COLO668 (cell line): ENCODE data around the gene INPP5D.

ENCODE experiments used
- DNase-seq: peaks from one replicate; lab custom pipeline; 2025; ENCODE audit not compliant: unreplicated experiment; lab: John Stamatoyannopoulos, UW

Gene INPP5D

GRCh38 chr2:233233618-233234230 is 173.6 kb downstream of the INPP5D start:
- no peak for DNase-seq

GRCh38 chr2:233234264-233234663 is 174.1 kb downstream of the INPP5D start:
- DNase-seq, result no peak

- no peak for DNase-seq
Observed at GRCh38 chr2:233234996-233235395, 174.9 kb downstream of the INPP5D start.

DNA sequence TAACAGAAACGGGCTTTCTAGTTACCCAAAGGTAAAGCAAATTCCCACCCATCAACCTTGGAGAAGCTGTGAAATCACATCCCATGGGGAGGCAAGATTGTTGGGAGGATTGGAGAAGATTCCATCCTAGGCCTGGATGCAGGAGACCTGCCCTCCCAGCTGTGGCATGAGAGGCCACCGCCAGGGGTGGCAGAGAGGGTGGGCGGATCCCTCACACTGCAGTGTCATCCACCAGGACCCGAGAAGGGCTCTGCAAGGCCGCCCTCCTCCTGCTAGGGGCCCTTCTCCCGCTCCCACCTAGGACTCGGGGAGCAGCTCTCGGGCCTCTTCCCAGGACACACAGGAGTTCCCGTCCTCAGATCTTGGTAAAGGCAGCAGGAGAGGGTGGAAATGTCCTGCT is 175.8 kb downstream of the INPP5D start:
- DNase-seq, result no peak

- no peak for DNase-seq
Observed at GRCh38 chr2:233236820-233237589, 176.9 kb downstream of the INPP5D start.

DNA sequence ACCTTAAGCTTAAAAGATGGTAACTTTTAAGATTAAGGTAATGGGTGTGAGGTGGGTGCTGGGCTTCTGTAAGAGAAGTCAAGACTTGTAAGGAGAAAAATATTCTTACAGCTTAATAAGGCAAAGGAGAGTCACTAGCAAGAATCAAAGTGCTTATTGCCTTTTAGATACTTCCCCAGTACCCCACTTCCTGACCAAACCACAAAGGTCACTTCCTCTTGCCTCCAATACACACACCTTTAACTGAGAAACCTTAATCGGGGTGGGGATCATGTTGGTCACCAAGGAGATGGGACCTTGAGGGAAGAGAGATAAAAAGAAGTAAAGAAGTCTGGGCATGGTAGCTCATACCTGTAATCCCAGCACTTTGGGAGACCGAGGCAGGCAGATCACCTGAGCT is 180.8 kb downstream of the INPP5D start:
- no peak for DNase-seq

DNA sequence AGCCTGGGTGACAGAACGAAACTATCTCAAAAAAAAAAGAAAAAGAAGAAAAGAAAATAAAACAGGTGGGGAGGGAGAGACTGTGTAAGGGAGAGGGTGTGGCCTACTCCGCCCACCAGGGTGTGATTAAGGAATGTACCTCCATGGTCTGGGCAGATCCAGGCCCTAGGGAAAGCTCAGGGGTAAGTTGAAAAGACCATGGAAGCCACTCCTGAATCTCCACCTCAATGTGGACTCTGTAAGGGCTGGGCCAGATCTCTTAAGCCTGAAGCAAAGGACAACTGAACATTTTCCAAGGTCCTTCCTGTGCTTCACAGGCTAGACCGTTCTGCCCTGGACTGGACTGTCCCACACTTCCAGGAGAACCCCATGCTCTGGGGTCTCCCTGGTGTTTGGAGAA is 181.7 kb downstream of the INPP5D start:
- no peak for DNase-seq

- DNase-seq, result no peak
Observed at GRCh38 chr2:233242231-233242927, 182.2 kb downstream of the INPP5D start.

DNA sequence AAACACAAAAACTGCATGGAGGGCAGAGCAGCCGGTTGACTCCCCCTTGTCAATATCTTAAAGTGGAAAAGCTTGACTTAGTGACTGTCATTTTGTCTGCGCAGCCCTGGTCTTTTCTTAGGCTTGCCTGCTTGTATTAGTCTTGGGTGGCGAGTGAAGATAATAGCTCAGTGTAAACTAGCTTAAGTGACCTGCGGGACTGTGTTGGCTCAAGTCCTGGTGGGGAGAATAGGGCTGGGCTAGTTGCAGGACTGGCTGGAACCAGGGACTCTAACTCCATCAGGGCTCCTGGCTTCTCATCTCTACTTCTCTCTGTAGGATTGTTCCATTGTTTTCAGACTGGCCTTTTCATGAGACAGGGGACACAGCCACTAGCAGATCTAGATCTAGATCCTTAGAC is 183.2 kb downstream of the INPP5D start:
- no peak for DNase-seq

GRCh38 chr2:233244818-233245217 is 184.7 kb downstream of the INPP5D start:
- no peak for DNase-seq

- no peak for DNase-seq
Observed at GRCh38 chr2:233245406-233245805, 185.3 kb downstream of the INPP5D start.

GRCh38 chr2:233247116-233247515 is 187.0 kb downstream of the INPP5D start:
- no peak for DNase-seq

DNA sequence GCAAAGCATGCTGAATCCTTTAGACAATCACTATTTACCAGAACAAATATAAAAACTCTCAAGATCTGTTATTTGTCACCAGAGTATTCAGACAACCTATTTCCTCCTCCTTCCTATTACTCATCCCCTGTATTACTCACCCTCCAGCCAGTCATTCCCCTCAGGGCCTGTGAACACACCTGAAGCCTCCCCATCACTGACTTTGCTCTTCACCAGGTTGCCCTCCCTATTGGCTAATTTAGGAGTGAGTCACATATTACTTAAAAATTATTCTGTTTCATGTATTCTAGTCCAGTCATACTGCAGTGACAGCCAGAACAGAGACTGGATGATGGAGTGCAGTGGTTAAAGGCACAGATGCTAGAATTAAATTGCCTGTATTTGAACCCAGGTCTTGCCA is 187.6 kb downstream of the INPP5D start:
- peak; percentile 7 for DNase-seq

DNA sequence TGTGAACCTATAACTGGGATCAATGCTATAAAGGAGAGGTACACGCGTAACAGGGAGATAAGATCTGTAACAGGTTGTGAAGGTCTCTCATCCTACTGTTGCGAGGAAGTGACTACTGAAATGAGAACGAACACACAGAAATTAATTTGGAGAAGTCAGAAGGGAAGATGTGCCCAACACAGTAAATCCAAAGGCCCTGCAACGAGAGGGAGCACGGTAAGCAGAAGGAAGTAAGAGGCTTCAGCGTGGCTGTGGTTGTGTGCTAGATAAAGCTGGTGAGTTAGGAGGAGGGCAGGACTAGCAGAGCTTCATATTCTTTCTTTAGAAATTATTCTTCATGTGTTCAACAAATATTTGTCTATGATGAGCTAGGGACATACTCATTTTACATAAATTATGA is 188.9 kb downstream of the INPP5D start:
- no peak for DNase-seq

DNA sequence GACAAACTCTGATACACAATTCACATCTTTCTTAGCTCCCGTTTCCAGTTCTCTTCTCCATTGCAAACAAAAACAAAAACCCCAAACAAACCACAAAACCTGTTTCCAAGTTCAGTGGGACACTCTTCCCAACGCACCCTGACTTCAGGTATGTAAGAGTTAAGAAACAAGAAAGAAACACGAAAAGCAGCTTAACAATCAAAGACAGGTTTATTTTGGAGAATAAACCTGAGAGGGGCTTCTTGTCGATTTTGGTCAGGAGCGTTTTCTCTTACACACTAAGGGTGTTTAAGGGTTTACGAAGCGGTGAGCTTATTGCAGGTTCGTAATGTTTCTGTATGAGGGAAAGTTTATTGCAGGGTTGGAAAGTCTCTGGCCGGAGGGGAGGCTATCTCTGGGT is 190.4 kb downstream of the INPP5D start:
- DNase-seq, result no peak

DNA sequence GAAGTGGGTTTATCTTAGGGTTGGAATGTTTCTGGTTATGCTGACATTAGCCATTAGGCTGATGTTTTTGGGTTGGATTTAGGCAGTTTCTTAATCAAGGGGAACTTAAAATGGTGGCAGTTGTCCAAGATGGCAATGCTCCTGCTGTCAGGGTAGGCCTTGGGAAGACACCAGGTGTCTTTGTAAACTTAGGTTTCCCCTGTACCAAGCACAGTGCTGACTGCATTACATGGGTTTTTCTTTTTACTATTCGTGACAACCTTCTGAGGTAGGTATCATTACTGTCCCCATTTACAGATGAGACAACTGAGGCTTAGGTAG is 190.8 kb downstream of the INPP5D start:
- DNase-seq, result no peak

DNA sequence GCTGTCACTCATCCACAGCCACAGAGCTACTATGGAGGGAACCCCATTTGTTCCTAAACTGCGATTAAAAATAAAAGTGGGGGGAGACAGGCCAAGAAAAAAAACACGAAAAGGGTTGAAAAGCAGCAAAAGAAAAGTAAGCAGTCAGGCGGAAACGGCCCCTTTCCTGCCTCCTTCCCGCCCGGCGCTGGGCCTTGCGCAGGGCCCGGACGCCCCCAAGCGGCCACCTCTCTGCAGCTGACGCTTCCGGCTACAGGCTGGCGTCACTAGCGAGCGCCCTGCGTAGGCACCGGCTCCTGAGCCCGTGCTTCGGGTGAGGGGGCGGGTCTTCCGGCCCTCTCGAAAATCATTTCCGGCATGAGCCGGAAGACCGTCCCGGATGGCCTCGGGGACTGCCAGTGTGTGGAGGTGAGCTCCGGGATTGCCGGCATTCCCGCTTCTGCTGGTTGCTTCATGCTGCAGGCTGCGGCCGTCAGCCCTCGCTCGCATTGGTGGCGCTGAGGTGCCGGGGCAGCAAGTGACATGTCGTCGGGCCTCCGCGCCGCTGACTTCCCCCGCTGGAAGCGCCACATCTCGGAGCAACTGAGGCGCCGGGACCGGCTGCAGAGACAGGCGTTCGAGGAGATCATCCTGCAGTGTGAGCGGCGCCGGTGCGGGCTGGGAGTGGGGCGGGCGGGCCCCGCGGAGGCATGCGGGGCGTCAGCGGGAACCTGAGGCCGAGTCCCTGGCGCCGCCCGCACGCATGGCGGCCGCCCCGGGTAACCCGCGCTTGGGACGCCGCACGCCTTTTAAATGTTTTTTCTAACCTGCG is 191.4 kb downstream of the INPP5D start, which contains the start of gene ATG16L1:
Gene ATG16L1, plus strand, starts transcription at position 368 of the 811 bp plus-strand sequence. Its CDS starts 155 bp downstream, at position 523.
- DNase-seq, result peak; percentile 96

DNA sequence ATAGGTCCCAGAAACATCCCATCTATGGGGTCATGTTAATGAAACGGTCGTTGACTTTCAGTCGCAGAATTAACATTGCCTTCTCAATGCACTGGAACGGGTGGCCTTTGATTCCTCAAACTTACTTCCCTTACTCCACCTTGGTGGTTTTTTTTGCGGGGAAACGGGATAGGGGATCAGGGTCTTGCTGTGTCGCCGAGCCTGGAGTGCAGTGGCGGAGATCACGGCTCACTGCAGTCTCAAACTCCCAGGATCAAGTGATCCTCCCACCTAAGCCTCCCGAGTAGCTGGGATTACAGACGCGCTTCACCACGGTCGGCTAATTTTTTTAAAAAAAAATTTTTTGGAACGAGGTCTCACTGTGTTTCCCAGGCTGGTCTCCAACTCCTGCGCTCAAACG is 192.1 kb downstream of the INPP5D start:
- no peak for DNase-seq

DNA sequence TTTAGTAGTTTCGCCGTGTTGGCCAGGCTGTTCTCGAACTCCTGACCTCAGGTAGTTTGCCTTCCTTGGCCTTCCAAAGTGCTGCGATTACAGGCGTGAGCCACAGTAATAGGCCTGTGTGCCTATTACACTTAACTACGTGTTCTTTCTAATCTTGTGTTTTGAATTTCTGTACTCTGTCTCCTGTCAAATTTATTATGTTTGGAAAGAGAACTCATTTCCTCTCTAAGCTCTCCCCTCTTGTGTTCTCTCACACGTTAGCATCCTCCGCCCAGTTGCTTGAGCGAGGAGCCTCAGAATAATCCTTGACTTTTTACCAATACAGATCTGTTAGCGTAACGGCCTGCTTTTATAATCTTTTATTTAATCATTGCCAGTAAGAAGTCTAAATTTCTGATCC is 195.0 kb downstream of the INPP5D start:
- DNase-seq, result no peak

DNA sequence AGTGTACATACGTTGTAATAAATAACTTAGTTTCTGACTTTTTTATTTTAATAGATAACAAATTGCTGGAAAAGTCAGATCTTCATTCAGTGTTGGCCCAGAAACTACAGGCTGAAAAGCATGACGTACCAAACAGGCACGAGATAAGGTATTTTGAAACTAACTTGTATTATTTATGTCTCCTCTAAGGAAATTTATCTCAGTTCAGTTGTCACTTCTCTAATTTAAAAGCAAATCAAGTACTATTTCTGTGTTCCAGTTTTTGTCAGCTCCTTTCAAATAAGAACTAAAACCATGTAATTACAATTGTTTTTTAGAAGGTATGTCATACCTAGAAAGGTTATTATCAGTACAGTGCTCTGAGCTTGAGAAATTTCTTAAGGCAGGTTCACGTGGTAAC is 195.9 kb downstream of the INPP5D start:
- DNase-seq, result no peak
